GM12865 (cell line): ENCODE measurements around the gene EPHA7.

Source experiments
- DNase-seq: peaks from one replicate; pipeline ENCODE4 v3.0.0; 2010; ENCODE audit warnings: low read depth
- H3K4me3 ChIP-seq: 2 replicates; pipeline ENCODE4 v1.5.1; 2011; ENCODE audit warnings: mild to moderate bottlenecking, low read depth, low read length, control low read depth
- CTCF ChIP-seq: IDR thresholded peaks from 2 replicates; pipeline ENCODE4 v1.5.1; 2011; ENCODE audit warnings: low read length, control low read depth, low read depth, inconsistent platforms; ENCODE audit not compliant: insufficient read depth; ENCODE audit errors: missing control alignments

The EPHA7 gene

GRCh38 chr6:93350774-93351173 is 68.6 kb downstream of the EPHA7 start:
- H3K4me3 ChIP-seq = no peak overlapping the region
- no peak for DNase-seq

GRCh38 chr6:93344333-93344835 is 75.0 kb downstream of the EPHA7 start:
- no peak overlapping the region for H3K4me3 ChIP-seq
- DNase-seq = no peak
- TF ChIP-seq CTCF = no peak

More at GRCh38 chr6:93350774-93351173, 68.6 kb downstream of the EPHA7 start:
- no peak for TF ChIP-seq CTCF

GRCh38 chr6:93343476-93343875 is 75.9 kb downstream of the EPHA7 start:
- H3K4me3 ChIP-seq = no peak overlapping the region
- TF ChIP-seq CTCF = no peak
- DNase-seq = no peak

GRCh38 chr6:93341900-93342613 is 77.3 kb downstream of the EPHA7 start:
- TF ChIP-seq CTCF = no peak
- no peak overlapping the region for H3K4me3 ChIP-seq
- DNase-seq = no peak

GRCh38 chr6:93337772-93338394 is 81.5 kb downstream of the EPHA7 start:
- DNase-seq = no peak
- TF ChIP-seq CTCF = no peak
- H3K4me3 ChIP-seq = no peak overlapping the region

- DNase-seq = no peak
- TF ChIP-seq CTCF = no peak
- no peak overlapping the region for H3K4me3 ChIP-seq
Observed at GRCh38 chr6:93337014-93337413, 82.3 kb downstream of the EPHA7 start.
